PC-3 (cell line): ENCODE results near the gene MAT1A. TPM values are rescaled to one million over a fixed set of nuclear protein-coding genes. Genes with fewer than 3 reads are reported as not detected.
"Not testable (repeated sequence)": the region's sequence is repeated elsewhere in the genome, so short reads cannot be mapped to it uniquely, and the experiment has no call there.

Experiments used
- ATAC-seq: fragments of 200-7000 bp; cut with Tn5 transposase; 2 replicates; pipeline ENCODE4 v1.9.1; 2020; ENCODE audit warnings: mild to moderate bottlenecking, moderate library complexity
- BruUV-seq: library from RNA; stranded (reverse); fragments of 400-500 nt; replicated peaks from 2 replicates; lab custom pipeline; 2021; lab: Mats Ljungman, UMichigan
- CTCF ChIA-PET: fragments of 300-600 bp; sonication (Branson Sonifier 250); formaldehyde crosslinking; loops from one replicate; lab custom pipeline; 2022; ENCODE audit warnings: antibody characterized with exemption; lab: Charles Lee
- POLR2A ChIA-PET: fragments of 300-600 bp; sonication (Branson Sonifier 250); formaldehyde crosslinking; loops from one replicate; lab custom pipeline; 2022; ENCODE audit warnings: antibody characterized with exemption; ENCODE audit not compliant: unreplicated experiment; lab: Charles Lee
- DNase-seq: peaks from one replicate; pipeline ENCODE4 v3.0.0-alpha.2; 2015
- H2AFZ ChIP-seq: fragments of 300-600 bp; sonication (generic); 2 replicates; pipeline ENCODE4 v1.6.0; 2016; ENCODE audit warnings: antibody characterized with exemption, low read length
- H3F3A ChIP-seq: fragments of 300-600 bp; sonication (generic); one replicate; pipeline ENCODE4 v1.6.0; 2017; ENCODE audit warnings: antibody characterized with exemption, low read length, control low read depth, mild to moderate bottlenecking; ENCODE audit not compliant: unreplicated experiment
- H3K27ac ChIP-seq: fragments of 300-600 bp; sonication (generic); 2 replicates; pipeline ENCODE4 v1.5.1; 2016; ENCODE audit warnings: mild to moderate bottlenecking, low read length
- H3K27me3 ChIP-seq: fragments of 300-600 bp; sonication (generic); 2 replicates; pipeline ENCODE4 v1.6.1; 2016; ENCODE audit warnings: low read length, mixed read lengths
- H3K36me3 ChIP-seq: fragments of 300-600 bp; sonication (generic); 2 replicates; pipeline ENCODE4 v1.6.1; 2016; ENCODE audit warnings: low read depth, mixed run types, low read length, mixed read lengths
- H3K4me1 ChIP-seq: fragments of 300-600 bp; sonication (generic); 2 replicates; pipeline ENCODE4 v1.5.1; 2016; ENCODE audit warnings: low read length; ENCODE audit not compliant: insufficient read depth
- H3K4me2 ChIP-seq: fragments of 300-600 bp; sonication (generic); 2 replicates; pipeline ENCODE4 v1.6.0; 2016; ENCODE audit warnings: low read length
- H3K4me3 ChIP-seq: fragments of 300-600 bp; sonication (generic); 2 replicates; pipeline ENCODE4 v1.5.1; 2016; ENCODE audit warnings: mild to moderate bottlenecking, low read length, mixed read lengths
- H3K79me2 ChIP-seq: fragments of 300-600 bp; sonication (generic); 2 replicates; pipeline ENCODE4 v1.6.1; 2017; ENCODE audit warnings: low read length, mixed read lengths
- H3K9ac ChIP-seq: fragments of 300-600 bp; sonication (generic); 2 replicates; pipeline ENCODE4 v1.6.0; 2016; ENCODE audit warnings: mild to moderate bottlenecking, low read length
- H3K9me2 ChIP-seq: fragments of 300-600 bp; sonication (generic); replicated peaks from 2 replicates; pipeline ENCODE4 v1.6.1; 2016; ENCODE audit warnings: mixed run types, low read length, mixed read lengths
- H3K9me3 ChIP-seq: fragments of 300-600 bp; sonication (generic); 2 replicates; pipeline ENCODE4 v1.6.1; 2016; ENCODE audit warnings: low read length, mixed read lengths
- H4K20me1 ChIP-seq: fragments of 300-600 bp; sonication (generic); 2 replicates; pipeline ENCODE4 v1.6.1; 2016; ENCODE audit warnings: low read length, mixed read lengths
- EZH2 ChIP-seq: fragments of 300-600 bp; sonication (generic); IDR thresholded peaks from one replicate; pipeline ENCODE4 v1.6.1; 2017; ENCODE audit warnings: antibody characterized with exemption, mild to moderate bottlenecking, low read length; ENCODE audit not compliant: unreplicated experiment
- EZH2phosphoT487 ChIP-seq: fragments of 300-600 bp; sonication (generic); IDR thresholded peaks from 2 replicates; pipeline ENCODE4 v1.6.1; 2018; ENCODE audit warnings: mild to moderate bottlenecking, antibody characterized with exemption, low read length, borderline replicate concordance
- intact Hi-C: fragments of 100-400 bp; cut with micrococcal nuclease; formaldehyde crosslinking; loops from 2 replicates; pipeline ENCODE4 v1.9.0; 2023
- total RNA-seq: library from RNA; depleted of rRNA; stranded (reverse); fragments of >200 nt; gene quantifications from 2 replicates; pipeline ENCODE4 v1.2.3, GENCODE V29; 2014
- TF ChIP-seq, protein P1 (sequence below): fragments of 300-600 bp; sonication (generic); conservative IDR thresholded peaks from 2 replicates; pipeline ENCODE4 v1.5.1; 2017; ENCODE audit warnings: antibody characterized with exemption, low read depth, mild to moderate bottlenecking, low read length

The MAT1A gene
- total RNA-seq, 1 experiment from 2014 or later: not detected

DNA sequence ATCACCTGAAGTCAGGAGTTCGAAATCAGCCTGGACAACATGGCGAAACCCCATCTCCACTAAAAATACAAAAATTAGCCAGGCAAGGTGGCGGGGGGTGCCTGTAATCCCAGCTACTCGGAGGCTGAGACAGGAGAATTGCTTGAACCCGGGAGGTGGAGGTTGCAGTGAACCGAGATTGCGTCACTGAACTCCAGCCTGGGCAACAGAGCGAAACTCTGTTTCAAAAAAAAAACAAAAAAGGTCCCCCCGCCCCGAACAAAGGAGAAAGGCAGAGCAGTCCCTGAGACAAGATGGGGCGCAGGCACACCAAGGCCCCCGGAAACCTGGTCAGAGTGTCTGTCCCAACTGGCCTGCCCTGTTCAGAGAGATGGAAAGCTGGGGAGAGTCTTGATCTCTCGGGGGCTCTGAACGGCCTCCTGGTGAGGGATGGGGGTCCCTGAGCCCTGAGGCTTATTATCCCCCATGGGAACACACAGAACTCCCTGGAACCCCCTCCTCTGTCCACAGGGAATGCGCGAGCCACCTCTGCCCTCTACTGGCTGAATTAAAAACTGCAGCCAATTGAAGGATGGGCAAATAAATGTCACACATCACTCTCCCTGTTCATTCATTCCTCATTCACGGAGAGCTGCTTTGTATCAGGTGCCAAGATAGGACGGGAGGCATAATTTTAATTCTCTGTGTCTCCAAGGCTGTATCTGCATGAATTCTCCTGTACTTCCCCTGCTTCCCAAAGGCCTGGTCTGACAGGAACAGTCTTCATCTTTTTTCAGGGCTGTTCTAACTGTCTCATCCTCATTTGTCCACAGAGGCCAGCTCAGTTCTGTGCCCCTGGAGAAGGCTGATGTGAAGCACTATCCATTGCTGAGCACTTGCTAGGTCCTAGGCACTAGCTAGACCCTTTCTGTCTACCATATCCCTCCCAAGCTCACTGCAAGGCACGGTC lies 28.9 kb downstream of the MAT1A start:
- intact Hi-C loops: no loop called here
- Histone ChIP-seq H4K20me1 (no peaks in the 10 kb centered on the region), H3K9ac (no peak overlapping the region), H3K4me2 (no peak overlapping the region), H3K27ac (no peak overlapping the region), H3F3A (no peaks in the 10 kb centered on the region), H3K4me1 (no peaks in the 10 kb centered on the region), H3K9me3 (no peaks in the 10 kb centered on the region), H3K4me3 (no peak overlapping the region), H3K36me3 (no peaks in the 10 kb centered on the region; the same call in 1 of the 2 replicates), H2AFZ (no peak overlapping the region), H3K9me2 (no peaks in the 10 kb centered on the region), H3K27me3 (no peaks in the 10 kb centered on the region), H3K79me2 (no peaks in the 10 kb centered on the region)
- ATAC-seq (no peak), DNase-seq (no peak)
- CTCF ChIA-PET: no interaction called here
- TF ChIP-seq EZH2phosphoT487 (no peak), EZH2 (no peak)
- TF ChIP-seq, protein P1, sequence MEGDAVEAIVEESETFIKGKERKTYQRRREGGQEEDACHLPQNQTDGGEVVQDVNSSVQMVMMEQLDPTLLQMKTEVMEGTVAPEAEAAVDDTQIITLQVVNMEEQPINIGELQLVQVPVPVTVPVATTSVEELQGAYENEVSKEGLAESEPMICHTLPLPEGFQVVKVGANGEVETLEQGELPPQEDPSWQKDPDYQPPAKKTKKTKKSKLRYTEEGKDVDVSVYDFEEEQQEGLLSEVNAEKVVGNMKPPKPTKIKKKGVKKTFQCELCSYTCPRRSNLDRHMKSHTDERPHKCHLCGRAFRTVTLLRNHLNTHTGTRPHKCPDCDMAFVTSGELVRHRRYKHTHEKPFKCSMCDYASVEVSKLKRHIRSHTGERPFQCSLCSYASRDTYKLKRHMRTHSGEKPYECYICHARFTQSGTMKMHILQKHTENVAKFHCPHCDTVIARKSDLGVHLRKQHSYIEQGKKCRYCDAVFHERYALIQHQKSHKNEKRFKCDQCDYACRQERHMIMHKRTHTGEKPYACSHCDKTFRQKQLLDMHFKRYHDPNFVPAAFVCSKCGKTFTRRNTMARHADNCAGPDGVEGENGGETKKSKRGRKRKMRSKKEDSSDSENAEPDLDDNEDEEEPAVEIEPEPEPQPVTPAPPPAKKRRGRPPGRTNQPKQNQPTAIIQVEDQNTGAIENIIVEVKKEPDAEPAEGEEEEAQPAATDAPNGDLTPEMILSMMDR: no peak
- POLR2A ChIA-PET: no interaction called here
- no TSS peak for BruUV-seq

DNA sequence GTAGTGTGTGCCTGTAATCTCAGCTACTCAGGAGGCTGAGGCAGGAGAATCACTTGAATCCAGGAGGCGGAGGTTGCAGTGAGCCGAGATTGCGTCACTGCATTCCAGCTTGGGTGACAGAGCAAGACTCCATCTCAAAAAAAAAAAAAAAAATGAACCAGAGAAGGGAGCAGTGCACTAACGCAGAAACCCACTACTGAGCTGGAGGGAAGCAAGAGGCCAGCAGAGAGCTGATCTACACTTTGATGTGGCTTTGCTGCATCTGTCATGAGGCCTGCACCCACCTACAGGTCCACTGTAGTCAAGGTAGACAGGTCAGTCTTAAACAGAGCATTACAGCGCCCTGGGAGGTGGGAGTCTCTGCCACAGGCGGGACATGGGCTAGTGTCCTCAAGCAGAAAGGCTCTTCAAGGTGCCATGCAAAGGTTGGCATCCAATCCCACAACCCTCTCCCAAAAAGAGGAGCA lies 30.0 kb downstream of the MAT1A start:
- H4K20me1 ChIP-seq: no peaks in the 10 kb centered on the region
- TF ChIP-seq, protein P1: no peak
- TF ChIP-seq EZH2: no peak
- TF ChIP-seq EZH2phosphoT487: no peak
- DNase-seq: no peak
- H3K36me3 ChIP-seq: no peaks in the 10 kb centered on the region; the same call in 1 of the 2 replicates
- ChIA-PET CTCF (no interaction called here), POLR2A (no interaction called here)
- intact Hi-C loops: no loop called here
- no peaks in the 10 kb centered on the region for H3K79me2 ChIP-seq
- no peaks in the 10 kb centered on the region for H3K9me2 ChIP-seq
- no peak overlapping the region for H3K27ac ChIP-seq
- no peaks in the 10 kb centered on the region for H3K27me3 ChIP-seq
- H3K9me3 ChIP-seq: no peaks in the 10 kb centered on the region
- no peaks in the 10 kb centered on the region for H3K4me1 ChIP-seq
- H3K9ac ChIP-seq: no peak overlapping the region
- no peak overlapping the region for H3K4me3 ChIP-seq
- no peak overlapping the region for H3K4me2 ChIP-seq
- no peak for ATAC-seq
- H3F3A ChIP-seq: no peaks in the 10 kb centered on the region
- no peak overlapping the region for H2AFZ ChIP-seq
- BruUV-seq: no TSS peak

DNA sequence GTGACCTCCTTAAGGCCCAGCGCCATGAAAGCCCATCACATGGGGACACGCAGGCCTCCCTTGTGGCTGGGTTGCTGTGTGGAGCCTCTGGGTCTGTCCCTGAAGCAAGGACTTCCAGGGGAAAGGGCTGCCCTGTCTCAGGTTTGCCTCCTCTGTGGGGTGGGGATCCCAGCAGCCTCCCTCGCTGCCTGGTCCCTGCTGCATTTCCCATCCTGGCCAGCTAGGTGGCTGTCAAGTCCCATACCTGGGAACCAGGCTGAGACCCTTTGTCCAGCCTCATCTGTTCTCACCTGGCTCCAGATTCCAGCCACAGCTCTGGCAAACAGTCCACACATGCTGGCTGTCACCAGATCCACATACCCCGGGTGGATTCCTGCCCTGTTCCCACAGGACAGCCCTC lies 32.7 kb downstream of the MAT1A start:
- H3K4me3 ChIP-seq, CTCF ChIA-PET, POLR2A ChIA-PET, H3K9me2 ChIP-seq, BruUV-seq, H3F3A ChIP-seq, H3K27ac ChIP-seq, H3K9ac ChIP-seq, H3K9me3 ChIP-seq, H3K4me1 ChIP-seq, H3K4me2 ChIP-seq, H3K79me2 ChIP-seq, DNase-seq, H2AFZ ChIP-seq, intact Hi-C loops, H3K27me3 ChIP-seq, H4K20me1 ChIP-seq, H3K36me3 ChIP-seq: not testable (repeated sequence)
- peak; percentile 55; the same call in 1 of the 2 replicates for ATAC-seq

DNA sequence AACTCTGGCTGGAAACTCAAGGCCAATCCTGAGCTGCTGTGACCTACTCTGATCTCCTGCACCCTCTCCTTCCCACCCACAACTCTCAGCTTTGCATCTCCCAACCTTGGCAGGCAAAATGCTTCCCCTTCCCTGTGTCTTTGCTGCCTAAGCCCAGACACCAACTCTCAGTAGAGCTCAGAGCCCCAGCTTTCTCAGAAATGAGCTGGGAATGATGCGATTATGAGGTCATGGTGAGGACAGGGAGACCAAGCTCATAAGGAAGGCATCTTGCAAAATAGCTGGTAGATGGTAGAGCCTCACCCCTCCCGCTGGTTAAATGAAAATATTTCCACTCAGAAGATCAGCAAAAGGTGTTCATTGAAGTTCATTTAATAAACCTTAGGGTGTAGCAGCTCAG lies 34.7 kb downstream of the MAT1A start:
- H3K9me2 ChIP-seq, CTCF ChIA-PET, H3K4me2 ChIP-seq, H3K36me3 ChIP-seq, H3F3A ChIP-seq, H3K9ac ChIP-seq, ATAC-seq, H3K4me3 ChIP-seq, H3K79me2 ChIP-seq, POLR2A ChIA-PET, H3K27me3 ChIP-seq, H3K4me1 ChIP-seq, H2AFZ ChIP-seq, H3K9me3 ChIP-seq, DNase-seq, intact Hi-C loops, BruUV-seq, H3K27ac ChIP-seq, H4K20me1 ChIP-seq: not testable (repeated sequence)

DNA sequence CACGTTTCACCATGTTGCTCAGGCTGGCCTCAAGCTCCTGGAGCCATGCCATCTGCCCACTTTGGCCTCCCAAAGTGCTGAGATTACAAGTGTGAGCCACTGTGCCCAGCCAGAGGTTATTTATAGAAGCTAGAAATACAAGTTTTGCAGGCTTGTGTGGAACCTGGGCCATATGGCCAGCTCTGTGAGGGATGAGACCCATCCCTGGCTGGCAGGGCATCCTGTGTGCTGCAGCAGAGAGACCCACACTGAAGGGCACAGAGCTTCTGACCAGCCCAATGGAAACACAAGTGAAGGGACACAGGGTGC lies 35.5 kb downstream of the MAT1A start:
- BruUV-seq, H3K9ac ChIP-seq, DNase-seq, H3K9me2 ChIP-seq, H2AFZ ChIP-seq, H3K4me3 ChIP-seq, H3K4me2 ChIP-seq, H4K20me1 ChIP-seq, H3F3A ChIP-seq, H3K4me1 ChIP-seq, H3K79me2 ChIP-seq, POLR2A ChIA-PET, H3K36me3 ChIP-seq, H3K27me3 ChIP-seq, H3K9me3 ChIP-seq, CTCF ChIA-PET, ATAC-seq, H3K27ac ChIP-seq, intact Hi-C loops: not testable (repeated sequence)
